ENCODE data around the gene SPRED2.

GRCh38 chr2:65297544-65297943 is 134.9 kb downstream of the SPRED2 start:
- TF ChIP-seq, protein P1, sequence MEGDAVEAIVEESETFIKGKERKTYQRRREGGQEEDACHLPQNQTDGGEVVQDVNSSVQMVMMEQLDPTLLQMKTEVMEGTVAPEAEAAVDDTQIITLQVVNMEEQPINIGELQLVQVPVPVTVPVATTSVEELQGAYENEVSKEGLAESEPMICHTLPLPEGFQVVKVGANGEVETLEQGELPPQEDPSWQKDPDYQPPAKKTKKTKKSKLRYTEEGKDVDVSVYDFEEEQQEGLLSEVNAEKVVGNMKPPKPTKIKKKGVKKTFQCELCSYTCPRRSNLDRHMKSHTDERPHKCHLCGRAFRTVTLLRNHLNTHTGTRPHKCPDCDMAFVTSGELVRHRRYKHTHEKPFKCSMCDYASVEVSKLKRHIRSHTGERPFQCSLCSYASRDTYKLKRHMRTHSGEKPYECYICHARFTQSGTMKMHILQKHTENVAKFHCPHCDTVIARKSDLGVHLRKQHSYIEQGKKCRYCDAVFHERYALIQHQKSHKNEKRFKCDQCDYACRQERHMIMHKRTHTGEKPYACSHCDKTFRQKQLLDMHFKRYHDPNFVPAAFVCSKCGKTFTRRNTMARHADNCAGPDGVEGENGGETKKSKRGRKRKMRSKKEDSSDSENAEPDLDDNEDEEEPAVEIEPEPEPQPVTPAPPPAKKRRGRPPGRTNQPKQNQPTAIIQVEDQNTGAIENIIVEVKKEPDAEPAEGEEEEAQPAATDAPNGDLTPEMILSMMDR (IDR thresholded peaks at IDR 0.05; ENCODE audit: low read depth, low read length, poor library complexity, severe bottlenecking) = no peak
- no peak for TF ChIP-seq EZH2phosphoT487 (IDR thresholded peaks at IDR 0.05; ENCODE audit: borderline replicate concordance, low read length)
